ENCODE data around the gene SATB1.
A peak's percentile ranks its signal among the peaks of the same experiment; 100 is the strongest.

Gene SATB1

GRCh38 chr3:18431266-18431665 lies 6.1 kb upstream of the SATB1 start:
- DNase-seq (ENCODE audit: low spot score) = no peak

GRCh38 chr3:18428991-18429745 lies 4.0 kb upstream of the SATB1 start:
- DNase-seq (ENCODE audit: low spot score) = no peak

- no peak for DNase-seq (ENCODE audit: low spot score)
These were observed 2.9 kb upstream of the SATB1 start for GRCh38 chr3:18428036-18428435.

GRCh38 chr3:18426597-18427193 lies 1.6 kb upstream of the SATB1 start:
- no peak for DNase-seq (ENCODE audit: low spot score)

GRCh38 chr3:18425641-18426257 lies 610 bp upstream of the SATB1 start:
- peak; percentile 55 for DNase-seq (ENCODE audit: low spot score)

GRCh38 chr3:18424213-18424728 lies 868 bp downstream of the SATB1 start:
- DNase-seq (ENCODE audit: low spot score) = no peak

GRCh38 chr3:18423401-18424212 lies 1.5 kb downstream of the SATB1 start:
- peak; percentile 52 for DNase-seq (ENCODE audit: low spot score)

GRCh38 chr3:18422972-18423371 lies 2.2 kb downstream of the SATB1 start:
- DNase-seq (ENCODE audit: low spot score) = no peak

GRCh38 chr3:18420555-18420954 lies 4.6 kb downstream of the SATB1 start:
- DNase-seq (ENCODE audit: low spot score) = no peak

- no peak for DNase-seq (ENCODE audit: low spot score)
These were observed 5.9 kb downstream of the SATB1 start for GRCh38 chr3:18419232-18419631.

GRCh38 chr3:18417904-18418572 lies 7.1 kb downstream of the SATB1 start:
- no peak for DNase-seq (ENCODE audit: low spot score)

GRCh38 chr3:18416332-18416731 lies 8.8 kb downstream of the SATB1 start:
- no peak for DNase-seq (ENCODE audit: low spot score)

GRCh38 chr3:18415839-18416238 lies 9.3 kb downstream of the SATB1 start:
- DNase-seq (ENCODE audit: low spot score) = no peak

- DNase-seq (ENCODE audit: low spot score) = no peak
These were observed 10.0 kb downstream of the SATB1 start for GRCh38 chr3:18415167-18415566.

- DNase-seq (ENCODE audit: low spot score) = no peak
These were observed 12.5 kb downstream of the SATB1 start for GRCh38 chr3:18412684-18413083.

GRCh38 chr3:18411541-18411940 lies 13.6 kb downstream of the SATB1 start:
- no peak for DNase-seq (ENCODE audit: low spot score)

GRCh38 chr3:18410205-18410604 lies 14.9 kb downstream of the SATB1 start:
- DNase-seq (ENCODE audit: low spot score) = no peak

- no peak for DNase-seq (ENCODE audit: low spot score)
These were observed 15.9 kb downstream of the SATB1 start for GRCh38 chr3:18409266-18409665.

- no peak for DNase-seq (ENCODE audit: low spot score)
These were observed 20.0 kb downstream of the SATB1 start for GRCh38 chr3:18405141-18405540.

GRCh38 chr3:18403061-18403460 lies 22.1 kb downstream of the SATB1 start:
- DNase-seq (ENCODE audit: low spot score) = no peak

GRCh38 chr3:18402239-18402799 lies 22.8 kb downstream of the SATB1 start:
- DNase-seq (ENCODE audit: low spot score) = peak; percentile 10
